ENCODE data around the gene SECISBP2. TPM values are rescaled to one million over a fixed set of nuclear protein-coding genes. Genes with fewer than 3 reads are reported as not detected.
A peak's percentile ranks its signal among the peaks of the same experiment; 100 is the strongest.

Gene SECISBP2
- total RNA-seq, 2 experiments from 2014 or later, result 40.4 to 42.5 TPM

GRCh38 chr9:89360465-89360864, 42.2 kb downstream of the SECISBP2 start:
- CTCF ChIA-PET, result no interaction called here
- H3K4me1 Mint-ChIP-seq (ENCODE audit: low read depth), result peaks cover 9% of the 10 kb centered on the region

GRCh38 chr9:89361031-89361430, 42.7 kb downstream of the SECISBP2 start:
- ATAC-seq, result no peak
- DNase-seq, result no peak
- no peak for TF ChIP-seq CTCF (IDR thresholded peaks at IDR 0.05)
- Mint-ChIP-seq H3K27ac (peak overlapping the region; percentile 3), H3K9me3 (no peaks in the 10 kb centered on the region), H3K27me3 (no peaks in the 10 kb centered on the region), H3K36me3 (ENCODE audit: low read depth) (peaks cover 44% of the 10 kb centered on the region), H3K4me3 (no peak overlapping the region), H3K4me1 (ENCODE audit: low read depth) (peaks cover 9% of the 10 kb centered on the region)
- ChIA-PET POLR2A (interaction anchor here (0.6 to 1.9 kb wide), 4 partner anchors 8 to 36 kb away, joined by 3 to 5 read pairs (median 4); no protein-coding TSS in a partner anchor), CTCF (no interaction called here)
- intact Hi-C loops (cut with micrococcal nuclease), result no loop called here

More at GRCh38 chr9:89360465-89360864, 42.2 kb downstream of the SECISBP2 start:
- DNase-seq (no peak), ATAC-seq (no peak)
- no peaks in the 10 kb centered on the region for H3K9me3 Mint-ChIP-seq
- peaks cover 47% of the 10 kb centered on the region for H3K36me3 Mint-ChIP-seq (ENCODE audit: low read depth)
- peak overlapping the region; percentile 53 for H3K27ac Mint-ChIP-seq
- intact Hi-C loops (cut with micrococcal nuclease), result no loop called here
- POLR2A ChIA-PET, result interaction anchor here (1.3 to 1.9 kb wide), 3 partner anchors 8 to 35 kb away, joined by 4 to 5 read pairs (median 4); no protein-coding TSS in a partner anchor
- H3K4me3 Mint-ChIP-seq, result no peak overlapping the region
- TF ChIP-seq CTCF (IDR thresholded peaks at IDR 0.05), result no peak
- no peaks in the 10 kb centered on the region for H3K27me3 Mint-ChIP-seq

- CTCF ChIA-PET, result no interaction called here
- ATAC-seq (no peak), DNase-seq (no peak)
- intact Hi-C loops (cut with micrococcal nuclease), result no loop called here
- no peaks in the 10 kb centered on the region for H3K9me3 Mint-ChIP-seq
- peak overlapping the region; percentile 48 for H3K27ac Mint-ChIP-seq
- POLR2A ChIA-PET, result interaction anchor here (1.0 kb wide), 1 partner anchor 13 kb away, joined by 3 read pairs; no protein-coding TSS in a partner anchor
- H3K27me3 Mint-ChIP-seq, result no peaks in the 10 kb centered on the region
- H3K4me3 Mint-ChIP-seq, result no peak overlapping the region
- H3K36me3 Mint-ChIP-seq (ENCODE audit: low read depth), result peaks cover 35% of the 10 kb centered on the region
- peaks cover 13% of the 10 kb centered on the region for H3K4me1 Mint-ChIP-seq (ENCODE audit: low read depth)
- TF ChIP-seq CTCF (IDR thresholded peaks at IDR 0.05), result no peak
Measured at GRCh38 chr9:89361816-89362646, 43.7 kb downstream of the SECISBP2 start.

GRCh38 chr9:89362647-89363310, 44.5 kb downstream of the SECISBP2 start:
- intact Hi-C loops (cut with micrococcal nuclease), result no loop called here

More at GRCh38 chr9:89362647-89363310, 44.5 kb downstream of the SECISBP2 start:
- POLR2A ChIA-PET, result interaction anchor here (0.9 to 2.5 kb wide), 4 partner anchors 10 to 18 kb away, joined by 3 to 6 read pairs (median 4); no protein-coding TSS in a partner anchor
- DNase-seq (no peak), ATAC-seq (no peak)
- Mint-ChIP-seq H3K27me3 (no peaks in the 10 kb centered on the region), H3K9me3 (no peaks in the 10 kb centered on the region), H3K27ac (no peak overlapping the region), H3K36me3 (ENCODE audit: low read depth) (peaks cover 33% of the 10 kb centered on the region), H3K4me1 (ENCODE audit: low read depth) (peaks cover 9% of the 10 kb centered on the region), H3K4me3 (no peak overlapping the region)
- no peak for TF ChIP-seq CTCF (IDR thresholded peaks at IDR 0.05)
- CTCF ChIA-PET, result no interaction called here

Data from activated CD8-positive, alpha-beta T cell treated with anti-CD3 and anti-CD28 coated beads for 36 hours (primary cell).